Activated CD8-positive, alpha-beta T cell treated with anti-CD3 and anti-CD28 coated beads for 36 hours (primary cell): ENCODE measurements around the gene CRTAC1. TPM values are rescaled to one million over a fixed set of nuclear protein-coding genes. Genes with fewer than 3 reads are reported as not detected.

Source experiments
- ATAC-seq: fragments of 200-7000 bp; cut with Tn5 transposase; one replicate; pipeline ENCODE4 v1.10.0; 2021; ENCODE audit warnings: mild to moderate bottlenecking, moderate library complexity
- CTCF ChIA-PET: fragments of 350-600 bp; sonication (Branson Sonifier 250); formaldehyde crosslinking; loops from one replicate; lab custom pipeline; 2021; ENCODE audit warnings: antibody characterized with exemption; lab: Charles Lee
- POLR2A ChIA-PET: fragments of 350-600 bp; sonication (Branson Sonifier 250); formaldehyde crosslinking; loops from one replicate; lab custom pipeline; 2021; ENCODE audit warnings: antibody characterized with exemption; lab: Charles Lee
- DNase-seq: peaks from one replicate; pipeline ENCODE4 v3.0.0-alpha.2; 2020
- H3K27ac Mint-ChIP-seq: one replicate; pipeline ENCODE4 v1.8.0; 2021; ENCODE audit warnings: mild to moderate bottlenecking, mixed read lengths
- H3K27me3 Mint-ChIP-seq: one replicate; pipeline ENCODE4 v1.8.0; 2021; ENCODE audit warnings: mixed read lengths
- H3K36me3 Mint-ChIP-seq: one replicate; pipeline ENCODE4 v1.8.0; 2021; ENCODE audit warnings: low read depth, mixed read lengths
- H3K4me1 Mint-ChIP-seq: one replicate; pipeline ENCODE4 v1.8.0; 2021; ENCODE audit warnings: low read depth, mixed read lengths
- H3K4me3 Mint-ChIP-seq: one replicate; pipeline ENCODE4 v1.8.0; 2021; ENCODE audit warnings: mild to moderate bottlenecking, moderate library complexity, mixed read lengths
- H3K9me3 Mint-ChIP-seq: one replicate; pipeline ENCODE4 v1.8.0; 2021; ENCODE audit warnings: mixed read lengths
- CTCF ChIP-seq: fragments of 200-600 bp; IDR thresholded peaks from one replicate; pipeline ENCODE4 v1.8.0; 2022; ENCODE audit warnings: antibody characterized with exemption, mild to moderate bottlenecking
- intact Hi-C: fragments of 100-400 bp; cut with micrococcal nuclease; formaldehyde crosslinking; loops from one replicate; pipeline ENCODE4 v1.10.0; 2022
- total RNA-seq, 2 experiments: library from RNA; stranded (reverse); gene quantifications; one replicate each; pipeline ENCODE4 v1.2.3, GENCODE V29; 2021

CRTAC1 gene
- total RNA-seq, 2 experiments from 2014 or later, result not detected

GRCh38 chr10:97816609-97817008 is 213.8 kb downstream of the CRTAC1 start:
- Mint-ChIP-seq H3K9me3 (no peaks in the 10 kb centered on the region), H3K27me3 (no peaks in the 10 kb centered on the region), H3K36me3 (no peaks in the 10 kb centered on the region), H3K4me1 (peaks cover 7% of the 10 kb centered on the region), H3K4me3 (no peak overlapping the region), H3K27ac (no peak overlapping the region)
- intact Hi-C loops, result no loop called here
- DNase-seq (no peak), ATAC-seq (no peak)
- POLR2A ChIA-PET, result no interaction called here
- no peak for TF ChIP-seq CTCF
- CTCF ChIA-PET, result no interaction called here

Other genes with a start within 250 kb of the CRTAC1 start
- gene GOLGA7B, start 180.8 kb downstream of the CRTAC1 start, total RNA-seq, result 1 to 10 TPM in 1 of 2 experiments, under 1 TPM in 1; 0.92 to 1.1 TPM
- 10 to 100 TPM; 15.7 to 16.5 TPM for gene R3HCC1L, start 104.0 kb upstream of the CRTAC1 start, total RNA-seq
- not detected for gene LOXL4, start 237.6 kb upstream of the CRTAC1 start, total RNA-seq